Smooth muscle cell (in vitro differentiated cells): ENCODE measurements around the gene VANGL1. TPM values are rescaled to one million over a fixed set of nuclear protein-coding genes. Genes with fewer than 3 reads are reported as not detected.
A peak's percentile ranks its signal among the peaks of the same experiment; 100 is the strongest.

Source experiments
- DNase-seq: peaks from one replicate; lab custom pipeline; 2025; ENCODE audit not compliant: unreplicated experiment; lab: John Stamatoyannopoulos, UW
- H2AFZ ChIP-seq: fragments of 200-600 bp; sonication (generic); 2 replicates; pipeline ENCODE4 v1.6.0; 2016; ENCODE audit warnings: antibody characterized with exemption, low read depth, mild to moderate bottlenecking
- H3F3A ChIP-seq: fragments of 200-600 bp; sonication (generic); 2 replicates; pipeline ENCODE4 v1.6.0; 2017; ENCODE audit warnings: antibody characterized with exemption, low read depth
- H3K27ac ChIP-seq: fragments of 200-600 bp; sonication (generic); 2 replicates; pipeline ENCODE4 v1.5.1; 2016; ENCODE audit warnings: low read depth, mild to moderate bottlenecking
- H3K27me3 ChIP-seq: fragments of 200-600 bp; sonication (generic); 2 replicates; pipeline ENCODE4 v1.6.1; 2016; ENCODE audit warnings: low read depth, mild to moderate bottlenecking
- H3K36me3 ChIP-seq: fragments of 200-600 bp; sonication (generic); 2 replicates; pipeline ENCODE4 v1.5.1; 2016; ENCODE audit warnings: low read depth
- H3K4me1 ChIP-seq: fragments of 200-600 bp; sonication (generic); 2 replicates; pipeline ENCODE4 v1.5.1; 2016; ENCODE audit warnings: low read depth
- H3K4me2 ChIP-seq: fragments of 200-600 bp; sonication (generic); 2 replicates; pipeline ENCODE4 v1.6.0; 2016; ENCODE audit warnings: mild to moderate bottlenecking
- H3K4me3 ChIP-seq: fragments of 200-600 bp; sonication (generic); 2 replicates; pipeline ENCODE4 v1.5.1; 2016; ENCODE audit warnings: mild to moderate bottlenecking
- H3K79me2 ChIP-seq: fragments of 200-600 bp; sonication (generic); 2 replicates; pipeline ENCODE4 v1.6.0; 2016; ENCODE audit warnings: low read depth, mild to moderate bottlenecking
- H3K9ac ChIP-seq: fragments of 200-600 bp; sonication (generic); 2 replicates; pipeline ENCODE4 v1.6.0; 2016; ENCODE audit warnings: low read depth
- H3K9me3 ChIP-seq: fragments of 200-600 bp; sonication (generic); replicated peaks from 2 replicates; pipeline ENCODE4 v1.5.1; 2016; ENCODE audit warnings: low read depth
- H4K20me1 ChIP-seq: fragments of 200-600 bp; sonication (generic); 2 replicates; pipeline ENCODE4 v1.6.0; 2016; ENCODE audit warnings: low read depth
- WGBS: methylation state at CpG from one replicate; pipeline ENCODE4 v1.1.7; 2016; ENCODE audit warnings: low lambda C conversion rate; 5-methylcytosine and 5-hydroxymethylcytosine counted together
- polyA plus RNA-seq: library from polyadenylated mRNA; unstranded; fragments of >200 nt; fragmentation: Nextera tagmentation; extraction: Ambion mirVana; gene quantifications from 2 replicates; pipeline ENCODE4 v1.2.1, GENCODE V29; 2016
- total RNA-seq: library from RNA; depleted of rRNA; stranded (reverse); fragments of >200 nt; gene quantifications from 2 replicates; pipeline ENCODE4 v1.2.3, GENCODE V29; 2014
- TF ChIP-seq, protein P1 (sequence below): fragments of 200-600 bp; sonication (generic); IDR thresholded peaks from 2 replicates; pipeline ENCODE4 v1.5.1; 2017; ENCODE audit warnings: borderline replicate concordance, mild to moderate bottlenecking, antibody characterized with exemption; ENCODE audit not compliant: insufficient read depth, poor library complexity, severe bottlenecking

VANGL1 gene
- total RNA-seq (7.9 and 12.2 TPM in 2 replicates), polyA plus RNA-seq (5.5 and 6.5 TPM in 2 replicates)

DNA sequence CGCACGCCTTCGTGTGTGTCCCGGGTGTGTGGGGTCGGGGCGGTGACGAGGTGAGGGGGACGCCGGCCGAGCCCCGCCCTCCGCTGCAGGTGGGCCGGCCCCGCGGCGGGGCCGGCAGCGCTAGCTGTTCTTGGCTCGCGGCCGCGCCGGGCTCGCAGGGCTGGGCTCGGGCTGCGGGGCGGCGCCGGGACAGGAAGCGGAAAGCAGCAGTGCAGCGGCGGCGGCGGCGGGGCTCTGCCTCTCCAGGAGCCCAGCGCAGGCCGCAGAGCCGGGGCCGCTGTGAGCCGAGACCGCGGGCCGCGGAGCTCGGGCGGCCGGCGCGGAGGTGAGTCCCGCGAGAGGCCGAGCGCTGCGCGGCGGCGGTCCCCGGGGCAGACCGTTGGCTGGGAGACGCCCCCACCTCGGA, at the start of gene VANGL1:
Gene VANGL1 (plus strand): TSS at position 209 of the 406 bp plus-strand sequence. CDS start 9,444 bp downstream, outside the sequence.
- H4K20me1 ChIP-seq: peaks cover 3% of the 10 kb centered on the region
- peak within 1 kb of the TSS; percentile 47 for H3K9ac ChIP-seq
- TF ChIP-seq, protein P1, sequence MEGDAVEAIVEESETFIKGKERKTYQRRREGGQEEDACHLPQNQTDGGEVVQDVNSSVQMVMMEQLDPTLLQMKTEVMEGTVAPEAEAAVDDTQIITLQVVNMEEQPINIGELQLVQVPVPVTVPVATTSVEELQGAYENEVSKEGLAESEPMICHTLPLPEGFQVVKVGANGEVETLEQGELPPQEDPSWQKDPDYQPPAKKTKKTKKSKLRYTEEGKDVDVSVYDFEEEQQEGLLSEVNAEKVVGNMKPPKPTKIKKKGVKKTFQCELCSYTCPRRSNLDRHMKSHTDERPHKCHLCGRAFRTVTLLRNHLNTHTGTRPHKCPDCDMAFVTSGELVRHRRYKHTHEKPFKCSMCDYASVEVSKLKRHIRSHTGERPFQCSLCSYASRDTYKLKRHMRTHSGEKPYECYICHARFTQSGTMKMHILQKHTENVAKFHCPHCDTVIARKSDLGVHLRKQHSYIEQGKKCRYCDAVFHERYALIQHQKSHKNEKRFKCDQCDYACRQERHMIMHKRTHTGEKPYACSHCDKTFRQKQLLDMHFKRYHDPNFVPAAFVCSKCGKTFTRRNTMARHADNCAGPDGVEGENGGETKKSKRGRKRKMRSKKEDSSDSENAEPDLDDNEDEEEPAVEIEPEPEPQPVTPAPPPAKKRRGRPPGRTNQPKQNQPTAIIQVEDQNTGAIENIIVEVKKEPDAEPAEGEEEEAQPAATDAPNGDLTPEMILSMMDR: no peak
- peak within 1 kb of the TSS; percentile 90 for H3K4me2 ChIP-seq
- no peaks in the 10 kb centered on the region for H3K36me3 ChIP-seq
- DNase-seq: no peak
- peaks cover 8% of the 10 kb centered on the region for H3K4me1 ChIP-seq
- no peaks in the 10 kb centered on the region for H3K27me3 ChIP-seq
- H3K27ac ChIP-seq: peak within 1 kb of the TSS; percentile 22
- H3K4me3 ChIP-seq: peak within 1 kb of the TSS; percentile 93
- no peaks in the 10 kb centered on the region for H3K9me3 ChIP-seq
- peak within 1 kb of the TSS; percentile 99 for H2AFZ ChIP-seq
- peaks cover 26% of the 10 kb centered on the region for H3K79me2 ChIP-seq
- 0% methylated on average over 26 of the region's 61 CpGs for WGBS
- no peaks in the 10 kb centered on the region for H3F3A ChIP-seq

DNA sequence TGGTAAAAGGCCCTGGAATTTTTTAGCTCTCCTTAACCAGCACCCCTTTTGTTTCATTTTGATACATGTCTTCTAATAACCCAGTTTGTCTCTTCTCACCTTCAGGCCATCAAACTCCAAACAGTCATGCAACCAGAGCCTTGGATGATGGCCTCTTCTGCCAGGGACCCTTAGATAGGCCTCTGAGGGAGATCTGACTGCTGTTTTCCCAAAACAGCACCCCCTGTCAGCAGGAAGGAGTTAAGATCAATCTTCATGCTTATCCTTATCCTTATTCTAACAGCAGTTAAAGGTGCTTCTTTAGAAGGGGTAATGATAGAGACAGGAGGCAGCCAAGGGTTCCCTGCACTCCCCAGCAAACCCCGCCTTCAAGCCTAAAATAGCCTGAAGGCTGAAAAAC, 49.5 kb upstream of the VANGL1 start:
- Histone ChIP-seq H3K36me3 (no peaks in the 10 kb centered on the region), H3K27ac (no peak overlapping the region), H3K27me3 (no peaks in the 10 kb centered on the region), H3K9ac (no peak overlapping the region), H2AFZ (no peak overlapping the region), H3K79me2 (no peaks in the 10 kb centered on the region), H3K4me3 (no peak overlapping the region), H4K20me1 (no peaks in the 10 kb centered on the region), H3F3A (no peaks in the 10 kb centered on the region), H3K4me2 (no peak overlapping the region), H3K4me1 (no peaks in the 10 kb centered on the region), H3K9me3 (peaks cover 6% of the 10 kb centered on the region)
- no peak for DNase-seq
- TF ChIP-seq, protein P1: no peak
- 100% methylated on average over 1 of the region's 1 CpG for WGBS

DNA sequence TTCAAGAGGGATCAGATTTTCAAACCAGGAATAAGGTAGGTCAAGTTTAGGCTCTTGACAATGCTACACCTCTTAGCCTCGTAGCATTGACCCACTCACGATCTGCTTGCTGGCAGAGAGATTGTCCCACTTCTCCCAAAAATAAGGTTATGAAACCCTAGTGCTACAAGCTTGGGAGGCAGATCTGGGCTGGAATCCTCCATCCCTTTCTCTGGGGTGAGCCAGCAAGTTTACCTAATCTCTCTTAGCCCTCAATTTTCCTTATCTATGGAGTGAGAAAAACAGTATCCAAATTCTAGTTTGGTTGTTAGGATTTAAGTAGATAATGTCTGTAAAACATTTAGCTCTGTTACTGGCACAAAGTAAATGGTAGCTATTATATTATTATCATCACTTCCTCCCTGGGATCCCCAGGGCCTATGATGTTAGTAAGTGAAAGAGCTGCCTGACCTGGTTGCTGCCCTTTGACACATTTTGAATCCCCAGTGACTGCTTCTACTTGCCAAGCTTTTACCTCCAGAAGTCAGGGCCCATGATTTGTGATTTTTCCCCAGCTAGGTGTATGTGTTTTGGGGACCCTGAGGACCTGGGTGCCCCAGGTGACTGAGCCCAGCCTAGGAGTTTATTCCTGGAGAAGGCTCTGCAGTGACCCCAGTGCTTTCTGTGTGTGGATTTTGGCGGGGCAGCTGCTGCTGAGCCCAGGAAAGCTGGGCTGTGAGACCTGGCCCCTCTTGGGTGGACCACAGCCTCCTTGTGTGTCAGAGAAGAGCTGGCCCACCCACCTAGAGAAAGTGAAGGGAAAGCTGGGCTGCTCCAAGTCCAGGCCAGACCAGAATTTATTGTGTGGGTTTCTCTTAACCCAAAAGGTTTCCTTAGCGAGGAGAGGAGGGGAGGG, 48.2 kb upstream of the VANGL1 start:
- no peak for DNase-seq
- Histone ChIP-seq H3K27me3 (no peaks in the 10 kb centered on the region), H3K9ac (no peak overlapping the region), H2AFZ (peak overlapping the region; percentile 24), H4K20me1 (no peaks in the 10 kb centered on the region), H3K36me3 (no peaks in the 10 kb centered on the region), H3K4me3 (no peak overlapping the region), H3K4me1 (no peaks in the 10 kb centered on the region), H3K9me3 (no peaks in the 10 kb centered on the region), H3F3A (no peaks in the 10 kb centered on the region), H3K27ac (no peak overlapping the region), H3K79me2 (no peaks in the 10 kb centered on the region), H3K4me2 (no peak overlapping the region)
- TF ChIP-seq, protein P1: no peak
- WGBS: 92% methylated on average over 4 of the region's 4 CpGs
